PC-9 (cell line): Measurements from ENCODE around the gene AHRR. TPM values are rescaled to one million over a fixed set of nuclear protein-coding genes. Genes with fewer than 3 reads are reported as not detected.
"Not testable (repeated sequence)": the region's sequence is repeated elsewhere in the genome, so short reads cannot be mapped to it uniquely, and the experiment has no call there.

ENCODE experiments used
- BruUV-seq: library from RNA; stranded (reverse); fragments of 400-500 nt; replicated peaks from 2 replicates; lab custom pipeline; 2021; lab: Mats Ljungman, UMichigan
- CTCF ChIA-PET: fragments of 300-600 bp; sonication (Branson Sonifier 250); formaldehyde crosslinking; loops from one replicate; lab custom pipeline; 2022; ENCODE audit warnings: antibody characterized with exemption; lab: Charles Lee
- POLR2A ChIA-PET: fragments of 300-600 bp; sonication (Branson Sonifier 250); formaldehyde crosslinking; loops from one replicate; lab custom pipeline; 2022; ENCODE audit warnings: antibody characterized with exemption; ENCODE audit not compliant: unreplicated experiment; lab: Charles Lee
- DNase-seq, 2 experiments: peaks; one replicate each; pipeline versions ENCODE4 v3.0.0 to v3.0.0-alpha.2; 2015 to 2022; ENCODE audit warnings: mixed read lengths in 1 of 2
- H2AFZ ChIP-seq: fragments of 200-600 bp; sonication (generic); 2 replicates; pipeline ENCODE4 v1.8.1; 2017; ENCODE audit warnings: antibody characterized with exemption
- H3F3A ChIP-seq: fragments of 200-600 bp; sonication (generic); 2 replicates; pipeline ENCODE4 v1.8.1; 2017; ENCODE audit warnings: antibody characterized with exemption, mild to moderate bottlenecking, low read depth; ENCODE audit not compliant: insufficient read depth
- H3K27ac ChIP-seq: fragments of 200-600 bp; sonication (generic); 2 replicates; pipeline ENCODE4 v1.6.1; 2016; ENCODE audit warnings: mixed run types
- H3K27me3 ChIP-seq: fragments of 200-600 bp; sonication (generic); 2 replicates; pipeline ENCODE4 v1.6.1; 2016; ENCODE audit warnings: low read depth, mixed run types; ENCODE audit not compliant: insufficient read depth
- H3K36me3 ChIP-seq: fragments of 200-600 bp; sonication (generic); 2 replicates; pipeline ENCODE4 v1.6.1; 2016; ENCODE audit warnings: low read depth, mixed run types
- H3K4me1 ChIP-seq: fragments of 200-600 bp; sonication (generic); replicated peaks from 2 replicates; pipeline ENCODE4 v1.6.1; 2016; ENCODE audit warnings: mixed run types; ENCODE audit not compliant: insufficient read depth
- H3K4me2 ChIP-seq: fragments of 200-600 bp; sonication (generic); 2 replicates; pipeline ENCODE4 v1.6.1; 2017; ENCODE audit warnings: mixed run types
- H3K4me3 ChIP-seq: fragments of 200-600 bp; sonication (generic); 2 replicates; pipeline ENCODE4 v1.6.1; 2016; ENCODE audit warnings: mixed run types
- H3K79me2 ChIP-seq: fragments of 200-600 bp; sonication (generic); 2 replicates; pipeline ENCODE4 v1.6.1; 2017; ENCODE audit warnings: low read depth, mixed run types
- H3K9me2 ChIP-seq: fragments of 200-600 bp; sonication (generic); 2 replicates; pipeline ENCODE4 v1.8.1; 2017; ENCODE audit warnings: mild to moderate bottlenecking; ENCODE audit not compliant: insufficient read depth
- H3K9me3 ChIP-seq: fragments of 200-600 bp; sonication (generic); 2 replicates; pipeline ENCODE4 v1.8.1; 2016; ENCODE audit warnings: low read depth; ENCODE audit not compliant: insufficient read depth
- H4K20me1 ChIP-seq: fragments of 200-600 bp; sonication (generic); 2 replicates; pipeline ENCODE4 v1.8.1; 2017; ENCODE audit not compliant: insufficient read depth
- EZH2 ChIP-seq: fragments of 200-600 bp; sonication (generic); IDR thresholded peaks from 2 replicates; pipeline ENCODE4 v1.8.0; 2017; ENCODE audit warnings: antibody characterized with exemption, low read depth
- intact Hi-C: fragments of 100-400 bp; cut with micrococcal nuclease; formaldehyde crosslinking; loops from one replicate; pipeline ENCODE4 v1.10.0; 2022; ENCODE audit not compliant: unreplicated experiment
- total RNA-seq: library from RNA; stranded (reverse); gene quantifications from 2 replicates; pipeline ENCODE4 v1.2.3, GENCODE V29; 2021
- TF ChIP-seq, protein P1 (sequence below): fragments of 200-600 bp; sonication (generic); conservative IDR thresholded peaks from 2 replicates; pipeline ENCODE4 v1.6.1; 2017; ENCODE audit warnings: mixed run types, antibody characterized with exemption, mild to moderate bottlenecking, moderate library complexity

AHRR gene
- total RNA-seq, 1 experiment from 2014 or later: 7.2 TPM

DNA sequence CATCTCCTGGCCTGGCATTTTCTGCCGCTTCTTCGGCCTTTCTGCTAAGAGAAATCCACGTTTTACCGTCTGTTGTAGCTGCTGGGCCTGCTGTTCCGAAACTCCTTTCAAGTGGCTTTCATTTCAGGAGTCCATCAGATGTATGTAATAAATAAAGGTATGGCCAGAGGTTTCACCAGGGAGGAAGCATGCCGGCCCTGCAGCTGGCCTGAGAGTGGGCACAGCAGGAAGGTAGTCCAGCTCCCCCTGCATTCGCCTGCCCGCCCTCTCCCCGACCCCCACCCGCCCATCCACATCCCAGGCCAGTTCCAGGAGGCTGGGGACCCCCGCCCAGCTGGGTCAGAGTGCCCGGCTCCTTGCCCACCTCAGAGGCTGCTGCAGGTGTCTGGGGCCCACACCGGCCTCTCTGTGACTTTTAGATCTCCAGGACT is 75.0 kb downstream of the AHRR start:
- no peak for DNase-seq
- Histone ChIP-seq H3K27ac (no peak overlapping the region), H3K36me3 (no peaks in the 10 kb centered on the region), H3K4me1 (peaks cover 11% of the 10 kb centered on the region), H3K79me2 (no peaks in the 10 kb centered on the region), H3F3A (no peaks in the 10 kb centered on the region), H2AFZ (no peak overlapping the region), H3K4me3 (no peak overlapping the region), H3K9me2 (no peaks in the 10 kb centered on the region), H3K4me2 (no peak overlapping the region), H3K9me3 (no peaks in the 10 kb centered on the region), H3K27me3 (no peaks in the 10 kb centered on the region), H4K20me1 (0 out of 2 replicates have a peak, but pooled peaks cover 3% of the 10 kb centered on the region)
- no TSS peak for BruUV-seq
- ChIA-PET CTCF (no interaction called here), POLR2A (no interaction called here)
- intact Hi-C loops: no loop called here
- no peak for TF ChIP-seq EZH2
- TF ChIP-seq, protein P1, sequence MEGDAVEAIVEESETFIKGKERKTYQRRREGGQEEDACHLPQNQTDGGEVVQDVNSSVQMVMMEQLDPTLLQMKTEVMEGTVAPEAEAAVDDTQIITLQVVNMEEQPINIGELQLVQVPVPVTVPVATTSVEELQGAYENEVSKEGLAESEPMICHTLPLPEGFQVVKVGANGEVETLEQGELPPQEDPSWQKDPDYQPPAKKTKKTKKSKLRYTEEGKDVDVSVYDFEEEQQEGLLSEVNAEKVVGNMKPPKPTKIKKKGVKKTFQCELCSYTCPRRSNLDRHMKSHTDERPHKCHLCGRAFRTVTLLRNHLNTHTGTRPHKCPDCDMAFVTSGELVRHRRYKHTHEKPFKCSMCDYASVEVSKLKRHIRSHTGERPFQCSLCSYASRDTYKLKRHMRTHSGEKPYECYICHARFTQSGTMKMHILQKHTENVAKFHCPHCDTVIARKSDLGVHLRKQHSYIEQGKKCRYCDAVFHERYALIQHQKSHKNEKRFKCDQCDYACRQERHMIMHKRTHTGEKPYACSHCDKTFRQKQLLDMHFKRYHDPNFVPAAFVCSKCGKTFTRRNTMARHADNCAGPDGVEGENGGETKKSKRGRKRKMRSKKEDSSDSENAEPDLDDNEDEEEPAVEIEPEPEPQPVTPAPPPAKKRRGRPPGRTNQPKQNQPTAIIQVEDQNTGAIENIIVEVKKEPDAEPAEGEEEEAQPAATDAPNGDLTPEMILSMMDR: no peak

DNA sequence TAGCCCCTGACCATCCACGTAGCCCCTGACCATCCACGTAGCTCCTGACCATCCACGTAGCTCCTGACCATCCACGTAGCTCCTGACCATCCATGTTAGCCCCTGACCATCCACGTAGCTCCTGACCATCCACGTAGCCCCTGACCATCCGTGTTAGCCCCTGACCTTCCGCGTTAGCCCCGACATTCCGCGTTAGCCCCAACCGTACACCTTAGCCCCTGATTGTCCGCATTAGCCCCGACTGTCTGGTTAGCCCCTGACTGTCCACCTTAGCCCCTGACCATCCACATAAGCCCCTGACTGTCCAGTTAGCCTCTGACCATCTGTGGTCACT is 76.6 kb downstream of the AHRR start:
- intact Hi-C loops, BruUV-seq: not testable (repeated sequence)
- CTCF ChIA-PET: interaction anchor here (0.6 kb wide), 1 partner anchor 196 kb away, joined by 4 read pairs; no protein-coding TSS in a partner anchor

DNA sequence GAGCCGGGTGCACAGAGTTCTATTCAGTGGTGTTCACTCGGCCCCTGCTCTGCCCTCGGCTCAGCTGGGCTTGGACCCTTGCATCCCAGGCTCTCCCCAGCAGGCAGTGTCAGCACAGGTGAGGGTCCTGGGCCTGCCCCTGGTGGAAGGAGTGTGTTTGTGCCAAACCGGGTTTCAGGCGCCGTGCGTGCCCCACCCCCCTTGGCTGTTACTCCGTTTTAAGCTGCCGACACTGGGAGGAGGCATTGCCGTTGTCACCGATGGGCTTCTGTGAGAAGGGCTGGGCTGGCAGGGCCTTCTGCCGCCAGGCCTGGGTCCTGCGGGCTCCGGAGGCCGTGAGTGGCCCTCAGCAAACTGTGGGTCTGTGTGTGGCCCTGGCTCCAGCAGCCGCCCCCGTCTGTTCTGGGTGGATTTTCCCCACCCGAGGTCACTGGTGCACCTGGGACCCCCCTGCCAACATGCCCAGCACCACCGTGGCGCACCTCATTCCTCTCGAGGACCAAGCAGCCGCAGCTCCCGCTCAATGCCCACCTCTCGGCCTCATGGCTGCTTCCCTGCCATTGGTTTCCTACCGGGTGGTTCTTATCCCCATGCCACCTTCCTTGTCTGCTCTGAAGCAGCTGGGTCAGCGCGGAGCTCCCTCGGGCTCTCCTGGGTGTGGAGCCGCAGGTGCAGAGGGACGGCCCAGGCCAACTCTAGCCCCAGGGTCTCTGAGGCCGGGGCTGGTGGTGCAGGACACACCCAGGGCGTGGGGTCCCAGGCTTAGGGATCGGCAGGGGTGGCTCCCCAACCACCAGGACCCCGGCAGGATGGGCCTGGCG is 77.2 kb downstream of the AHRR start:
- no peaks in the 10 kb centered on the region for H3K36me3 ChIP-seq
- no peak overlapping the region for H3K4me3 ChIP-seq
- no peak overlapping the region for H2AFZ ChIP-seq
- CTCF ChIA-PET: no interaction called here
- POLR2A ChIA-PET: interaction anchor here (0.6 kb wide), 1 partner anchor 113 kb away, joined by 5 read pairs; no protein-coding TSS in a partner anchor
- H3K4me2 ChIP-seq: no peak overlapping the region
- no peak overlapping the region for H3K27ac ChIP-seq
- no peak for DNase-seq
- H3K79me2 ChIP-seq: no peaks in the 10 kb centered on the region
- no peaks in the 10 kb centered on the region for H3K9me3 ChIP-seq
- H3K9me2 ChIP-seq: no peaks in the 10 kb centered on the region
- BruUV-seq: no TSS peak
- H3K27me3 ChIP-seq: no peaks in the 10 kb centered on the region
- H3F3A ChIP-seq: no peaks in the 10 kb centered on the region
- no peaks in the 10 kb centered on the region for H4K20me1 ChIP-seq
- H3K4me1 ChIP-seq: peaks cover 11% of the 10 kb centered on the region
- intact Hi-C loops: no loop called here
- no peak for TF ChIP-seq EZH2
- TF ChIP-seq, protein P1: no peak

More for the DNA sequence above, 76.6 kb downstream of the AHRR start:
- H2AFZ ChIP-seq, H3K4me2 ChIP-seq, H3K36me3 ChIP-seq, POLR2A ChIA-PET, H4K20me1 ChIP-seq, H3K4me3 ChIP-seq, H3K27ac ChIP-seq, H3K9me2 ChIP-seq, H3K27me3 ChIP-seq, H3F3A ChIP-seq, H3K9me3 ChIP-seq, DNase-seq, H3K79me2 ChIP-seq: not testable (repeated sequence)
- peaks cover 11% of the 10 kb centered on the region for H3K4me1 ChIP-seq
